Muscle of leg (tissue), 11 donors: ENCODE data around the gene SH2D3A. TPM values are rescaled to one million over a fixed set of nuclear protein-coding genes. Genes with fewer than 3 reads are reported as not detected.

ENCODE experiments used
- DNase-seq: peaks from one replicate; pipeline ENCODE4 v3.0.0; 2013
- H3K27ac ChIP-seq: one replicate; pipeline ENCODE4 v1.5.1; 2013; ENCODE audit warnings: mild to moderate bottlenecking, low read length, control low read depth
- H3K27me3 ChIP-seq: one replicate; pipeline ENCODE4 v1.6.1; 2013; ENCODE audit warnings: low read length; ENCODE audit not compliant: control insufficient read depth, insufficient read depth
- H3K36me3 ChIP-seq: one replicate; pipeline ENCODE4 v1.6.1; 2013; ENCODE audit warnings: low read length; ENCODE audit not compliant: control insufficient read depth, insufficient read depth
- H3K4me1 ChIP-seq: one replicate; pipeline ENCODE4 v1.6.1; 2013; ENCODE audit warnings: low read length; ENCODE audit not compliant: control insufficient read depth, insufficient read depth
- H3K4me3 ChIP-seq: one replicate; pipeline ENCODE4 v1.5.1; 2013; ENCODE audit warnings: low read length, control low read depth
- H3K9me3 ChIP-seq: replicated peaks from 2 replicates; pipeline ENCODE4 v1.6.1; 2013; ENCODE audit warnings: low read depth, low read length; ENCODE audit not compliant: control insufficient read depth
- WGBS: methylation state at CpG from one replicate; pipeline ENCODE4 v1.1.5; 2013; ENCODE audit warnings: missing lambda C conversion rate; ENCODE audit not compliant: insufficient coverage; 5-methylcytosine and 5-hydroxymethylcytosine counted together
- polyA plus RNA-seq, 8 donors: library from polyadenylated mRNA; unstranded; fragments of 120-200 nt; gene quantifications; one replicate each; pipeline versions ENCODE4 v1.2.1 to v1.2.3, GENCODE V29; 2013; ENCODE audit warnings: inconsistent platforms in 1 of 8, low replicate concordance in 1 of 8; ENCODE audit not compliant: insufficient read length in 8 of 8, insufficient read depth in 1 of 8
- total RNA-seq: library from RNA; stranded (reverse); fragments of 120-200 nt; gene quantifications from one replicate; pipeline ENCODE4 v1.2.4, GENCODE V29; 2013

The SH2D3A gene
- total and polyA plus RNA-seq, 9 donors, result 0.13 to 2.9 (median 0.96) TPM

- 67% methylated on average over 3 of the region's 3 CpGs for WGBS
- Histone ChIP-seq H3K27me3 (peaks cover 30% of the 10 kb centered on the region), H3K4me1 (no peaks in the 10 kb centered on the region), H3K9me3 (no peaks in the 10 kb centered on the region), H3K36me3 (no peaks in the 10 kb centered on the region), H3K27ac (no peak overlapping the region), H3K4me3 (no peak overlapping the region)
- DNase-seq, result no peak
Observed at GRCh38 chr19:6708346-6708745, 58.9 kb downstream of the SH2D3A start.

GRCh38 chr19:6707658-6708018, 59.6 kb downstream of the SH2D3A start:
- Histone ChIP-seq H3K4me3 (no peak overlapping the region), H3K27ac (no peak overlapping the region), H3K27me3 (peaks cover 30% of the 10 kb centered on the region), H3K4me1 (no peaks in the 10 kb centered on the region), H3K36me3 (no peaks in the 10 kb centered on the region), H3K9me3 (no peaks in the 10 kb centered on the region)
- no peak for DNase-seq
- WGBS, result 74% methylated on average over 16 of the region's 16 CpGs

GRCh38 chr19:6707011-6707657, 60.1 kb downstream of the SH2D3A start:
- Histone ChIP-seq H3K4me3 (no peak overlapping the region), H3K9me3 (no peaks in the 10 kb centered on the region), H3K36me3 (no peaks in the 10 kb centered on the region), H3K27me3 (peaks cover 30% of the 10 kb centered on the region), H3K27ac (no peak overlapping the region), H3K4me1 (no peaks in the 10 kb centered on the region)
- 86% methylated on average over 38 of the region's 44 CpGs for WGBS
- DNase-seq, result no peak

- H3K4me1 ChIP-seq, result no peaks in the 10 kb centered on the region
- no peak overlapping the region for H3K4me3 ChIP-seq
- H3K36me3 ChIP-seq, result no peaks in the 10 kb centered on the region
- no peak for DNase-seq
- 17% methylated on average over 2 of the region's 3 CpGs for WGBS
- no peak overlapping the region for H3K27ac ChIP-seq
- H3K27me3 ChIP-seq, result peaks cover 25% of the 10 kb centered on the region
- no peaks in the 10 kb centered on the region for H3K9me3 ChIP-seq
Observed at GRCh38 chr19:6706633-6706958, 60.6 kb downstream of the SH2D3A start.

- WGBS, result 77% methylated on average over 6 of the region's 11 CpGs
- H3K27me3 ChIP-seq, result peaks cover 20% of the 10 kb centered on the region
- no peak overlapping the region for H3K27ac ChIP-seq
- no peaks in the 10 kb centered on the region for H3K4me1 ChIP-seq
- no peak overlapping the region for H3K4me3 ChIP-seq
- no peak for DNase-seq
- H3K36me3 ChIP-seq, result no peaks in the 10 kb centered on the region
- H3K9me3 ChIP-seq, result no peaks in the 10 kb centered on the region
Observed at GRCh38 chr19:6705931-6706632, 61.2 kb downstream of the SH2D3A start.

Other genes starting within 250 kb of the SH2D3A start
- 1.0 TPM for gene TNFSF9, start 236.4 kb downstream of the SH2D3A start, total RNA-seq
- gene TNFSF9, start 236.4 kb downstream of the SH2D3A start, polyA plus RNA-seq, result 1 to 10 TPM in 2 of 8 donors, under 1 TPM in 6; 0.23 to 1.3 (median 0.93) TPM
- gene CD70, start 176.3 kb downstream of the SH2D3A start, total RNA-seq, result 1.4 TPM
- 1 to 10 TPM in 2 of 8 donors, under 1 TPM in 5, not detected in 1; 0.19 to 2.9 (median 0.49) TPM for gene CD70, start 176.3 kb downstream of the SH2D3A start, polyA plus RNA-seq
- gene TNFSF14, start 97.3 kb downstream of the SH2D3A start, total RNA-seq, result 0.04 TPM
- under 1 TPM in 7 of 8 donors, not detected in 1; 0.06 to 0.34 (median 0.07) TPM for gene TNFSF14, start 97.3 kb downstream of the SH2D3A start, polyA plus RNA-seq
- 10.2 TPM for gene C3, start 46.8 kb downstream of the SH2D3A start, total RNA-seq
- gene C3, start 46.8 kb downstream of the SH2D3A start, polyA plus RNA-seq, result 10 to 100 TPM in 2 of 8 donors, 1 to 10 TPM in 6; 1.2 to 11.1 (median 3.1) TPM
- 20.9 TPM for gene GPR108, start 29.9 kb downstream of the SH2D3A start, total RNA-seq
- 10 to 100 TPM; 23.5 to 37.1 (median 25.8) TPM for gene GPR108, start 29.9 kb downstream of the SH2D3A start, polyA plus RNA-seq
- 35.5 TPM for gene TRIP10, start 27.8 kb downstream of the SH2D3A start, total RNA-seq
- 10 to 100 TPM; 49.4 to 63.8 (median 55.7) TPM for gene TRIP10, start 27.8 kb downstream of the SH2D3A start, polyA plus RNA-seq
- 2.4 TPM for gene VAV1, start 5.3 kb upstream of the SH2D3A start, total RNA-seq
- gene VAV1, start 5.3 kb upstream of the SH2D3A start, polyA plus RNA-seq, result 1 to 10 TPM; 1.6 to 3.7 (median 2.3) TPM
- 0.04 TPM for gene ADGRE1, start 120.1 kb upstream of the SH2D3A start, total RNA-seq
- gene ADGRE1, start 120.1 kb upstream of the SH2D3A start, polyA plus RNA-seq, result under 1 TPM in 7 of 8 donors, not detected in 1; 0.05 to 0.28 (median 0.16) TPM